Type B pancreatic cell (in vitro differentiated cells): ENCODE results near the gene DNAJC7. TPM values are rescaled to one million over a fixed set of nuclear protein-coding genes. Genes with fewer than 3 reads are reported as not detected.

Experiments
- DNase-seq: peaks from one replicate; pipeline ENCODE4 v3.0.0; 2021; ENCODE audit warnings: mixed read lengths; ENCODE audit not compliant: unreplicated experiment; ENCODE audit errors: extremely low spot score
- H3K27ac Mint-ChIP-seq: 2 replicates; pipeline ENCODE4 v1.8.0; 2021; ENCODE audit warnings: mild to moderate bottlenecking, mixed read lengths
- H3K27me3 Mint-ChIP-seq: 2 replicates; pipeline ENCODE4 v1.8.0; 2021; ENCODE audit warnings: mixed read lengths
- H3K36me3 Mint-ChIP-seq: 2 replicates; pipeline ENCODE4 v1.8.0; 2021; ENCODE audit warnings: mixed read lengths
- H3K4me1 Mint-ChIP-seq: one replicate; pipeline ENCODE4 v1.8.0; 2021; ENCODE audit warnings: mixed read lengths; ENCODE audit not compliant: unreplicated experiment
- H3K4me3 Mint-ChIP-seq: 2 replicates; pipeline ENCODE4 v1.8.0; 2021; ENCODE audit warnings: mild to moderate bottlenecking, mixed read lengths
- H3K9me3 Mint-ChIP-seq: 2 replicates; pipeline ENCODE4 v1.8.0; 2021; ENCODE audit warnings: mixed read lengths
- CTCF ChIP-seq: fragments of 200-600 bp; sonication (generic); conservative IDR thresholded peaks from 2 replicates; pipeline ENCODE4 v1.5.0; 2021; ENCODE audit warnings: antibody characterized with exemption, mild to moderate bottlenecking
- total RNA-seq: library from RNA; stranded (reverse); gene quantifications from 2 replicates; pipeline ENCODE4 v1.2.1, GENCODE V29; 2021; ENCODE audit warnings: low replicate concordance

DNAJC7 gene
- total RNA-seq, 1 donor from 2014 or later, result 88.7 TPM

GRCh38 chr17:42049834-42050392 is 32.7 kb upstream of the DNAJC7 start:
- H3K4me1 Mint-ChIP-seq, result peaks cover 9% of the 10 kb centered on the region

GRCh38 chr17:42047343-42047742 is 30.1 kb upstream of the DNAJC7 start:
- no peak overlapping the region for H3K27ac Mint-ChIP-seq
- H3K27me3 Mint-ChIP-seq, result peaks cover 12% of the 10 kb centered on the region
- no peak for TF ChIP-seq CTCF
- no peak overlapping the region for H3K4me3 Mint-ChIP-seq
- DNase-seq, result no peak
- peaks cover 7% of the 10 kb centered on the region for H3K4me1 Mint-ChIP-seq
- H3K36me3 Mint-ChIP-seq, result no peaks in the 10 kb centered on the region
- H3K9me3 Mint-ChIP-seq, result no peaks in the 10 kb centered on the region

More at GRCh38 chr17:42049834-42050392, 32.7 kb upstream of the DNAJC7 start:
- Mint-ChIP-seq H3K9me3 (no peaks in the 10 kb centered on the region), H3K36me3 (no peaks in the 10 kb centered on the region), H3K27me3 (peaks cover 33% of the 10 kb centered on the region), H3K4me3 (peak overlapping the region; percentile 93), H3K27ac (peak overlapping the region; percentile 66)
- TF ChIP-seq CTCF, result no peak
- DNase-seq, result no peak

- TF ChIP-seq CTCF, result no peak
- Mint-ChIP-seq H3K27me3 (peaks cover under 1% of the 10 kb centered on the region), H3K4me1 (peaks cover 1% of the 10 kb centered on the region), H3K36me3 (no peaks in the 10 kb centered on the region), H3K27ac (no peak overlapping the region), H3K9me3 (no peaks in the 10 kb centered on the region), H3K4me3 (no peak overlapping the region)
- DNase-seq, result no peak
Measured at GRCh38 chr17:42045719-42046118, 28.5 kb upstream of the DNAJC7 start.

GRCh38 chr17:42042598-42043319 is 25.5 kb upstream of the DNAJC7 start:
- no peaks in the 10 kb centered on the region for H3K27me3 Mint-ChIP-seq
- no peaks in the 10 kb centered on the region for H3K4me1 Mint-ChIP-seq
- no peak overlapping the region for H3K4me3 Mint-ChIP-seq
- no peak for TF ChIP-seq CTCF
- H3K9me3 Mint-ChIP-seq, result no peaks in the 10 kb centered on the region
- H3K27ac Mint-ChIP-seq, result no peak overlapping the region
- H3K36me3 Mint-ChIP-seq, result no peaks in the 10 kb centered on the region
- no peak for DNase-seq

- Mint-ChIP-seq H3K36me3 (no peaks in the 10 kb centered on the region), H3K9me3 (no peaks in the 10 kb centered on the region), H3K27me3 (no peaks in the 10 kb centered on the region), H3K4me1 (no peaks in the 10 kb centered on the region), H3K27ac (no peak overlapping the region), H3K4me3 (no peak overlapping the region)
- TF ChIP-seq CTCF, result no peak
- DNase-seq, result no peak
Measured at GRCh38 chr17:42041619-42042018, 24.4 kb upstream of the DNAJC7 start.
